Measurements from ENCODE around the gene YIPF2.

YIPF2 gene

DNA sequence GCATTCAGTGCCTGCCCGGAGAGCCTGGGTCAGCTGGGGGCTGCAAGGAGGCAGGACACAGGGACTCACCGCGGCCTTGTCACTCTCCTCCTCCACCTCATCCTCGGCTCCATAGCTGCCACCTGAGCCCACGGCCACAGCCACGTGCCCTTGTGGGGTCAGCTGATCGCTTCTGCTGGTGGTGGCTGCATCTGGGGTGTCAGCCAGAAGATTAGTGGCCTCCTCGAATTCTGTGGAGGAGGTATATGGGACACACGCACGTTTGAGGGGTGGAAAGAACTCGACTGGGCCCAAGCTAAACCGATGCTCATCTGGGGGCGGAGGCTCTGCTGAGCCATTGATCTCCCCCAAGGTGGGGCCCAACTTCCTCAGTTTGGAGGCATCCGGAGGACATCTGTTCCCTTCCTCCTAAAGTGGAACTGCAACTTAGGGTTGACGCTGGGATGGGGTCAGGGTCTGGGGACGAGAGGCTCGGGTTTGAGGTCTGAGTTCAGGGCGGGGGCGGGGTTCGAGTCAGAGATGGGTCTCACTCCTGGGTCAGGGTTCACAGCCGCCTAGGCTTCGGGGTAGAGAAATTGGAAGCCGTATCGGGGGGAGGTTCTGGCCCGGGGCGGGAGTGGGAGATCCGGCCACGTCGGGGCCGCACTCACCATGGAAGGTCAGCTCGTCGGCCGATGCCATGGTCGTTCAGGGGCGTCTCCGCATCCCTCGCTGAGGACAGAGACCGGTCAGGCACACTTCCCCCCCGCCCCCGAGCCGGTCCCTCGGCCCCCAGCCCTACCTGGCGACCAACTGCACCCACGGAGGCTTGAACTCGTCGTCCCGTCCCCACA is 493 bp downstream of the YIPF2 start:
- TF ChIP-seq, protein P1, sequence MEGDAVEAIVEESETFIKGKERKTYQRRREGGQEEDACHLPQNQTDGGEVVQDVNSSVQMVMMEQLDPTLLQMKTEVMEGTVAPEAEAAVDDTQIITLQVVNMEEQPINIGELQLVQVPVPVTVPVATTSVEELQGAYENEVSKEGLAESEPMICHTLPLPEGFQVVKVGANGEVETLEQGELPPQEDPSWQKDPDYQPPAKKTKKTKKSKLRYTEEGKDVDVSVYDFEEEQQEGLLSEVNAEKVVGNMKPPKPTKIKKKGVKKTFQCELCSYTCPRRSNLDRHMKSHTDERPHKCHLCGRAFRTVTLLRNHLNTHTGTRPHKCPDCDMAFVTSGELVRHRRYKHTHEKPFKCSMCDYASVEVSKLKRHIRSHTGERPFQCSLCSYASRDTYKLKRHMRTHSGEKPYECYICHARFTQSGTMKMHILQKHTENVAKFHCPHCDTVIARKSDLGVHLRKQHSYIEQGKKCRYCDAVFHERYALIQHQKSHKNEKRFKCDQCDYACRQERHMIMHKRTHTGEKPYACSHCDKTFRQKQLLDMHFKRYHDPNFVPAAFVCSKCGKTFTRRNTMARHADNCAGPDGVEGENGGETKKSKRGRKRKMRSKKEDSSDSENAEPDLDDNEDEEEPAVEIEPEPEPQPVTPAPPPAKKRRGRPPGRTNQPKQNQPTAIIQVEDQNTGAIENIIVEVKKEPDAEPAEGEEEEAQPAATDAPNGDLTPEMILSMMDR (IDR thresholded peaks at IDR 0.05; ENCODE audit: low read depth, low read length), result no peak
- DNase-seq (ENCODE audit: extremely low read depth, low read depth), result no peak

DNA sequence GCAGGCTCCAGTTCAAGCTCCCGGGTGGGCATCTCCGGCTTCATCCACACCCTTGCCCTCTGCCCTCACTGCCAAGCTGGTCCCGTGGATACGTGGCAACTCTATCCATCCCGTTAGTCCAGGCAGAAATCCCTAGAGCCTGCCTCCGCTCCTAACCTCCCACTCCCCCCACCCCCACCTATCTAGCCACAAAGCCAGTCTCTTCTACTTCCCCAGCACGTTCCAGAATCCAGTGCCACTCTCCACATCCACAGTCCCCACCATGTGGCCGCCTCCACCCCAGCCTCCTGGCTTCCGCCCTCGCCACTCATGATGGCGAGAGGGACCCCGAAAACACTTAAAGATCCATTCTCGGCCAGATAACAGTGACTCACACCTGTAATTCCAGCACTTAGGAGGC is 3.8 kb downstream of the YIPF2 start:
- TF ChIP-seq, protein P1 (IDR thresholded peaks at IDR 0.05; ENCODE audit: low read depth, low read length), result no peak
- no peak for DNase-seq (ENCODE audit: extremely low read depth, low read depth)

DNA sequence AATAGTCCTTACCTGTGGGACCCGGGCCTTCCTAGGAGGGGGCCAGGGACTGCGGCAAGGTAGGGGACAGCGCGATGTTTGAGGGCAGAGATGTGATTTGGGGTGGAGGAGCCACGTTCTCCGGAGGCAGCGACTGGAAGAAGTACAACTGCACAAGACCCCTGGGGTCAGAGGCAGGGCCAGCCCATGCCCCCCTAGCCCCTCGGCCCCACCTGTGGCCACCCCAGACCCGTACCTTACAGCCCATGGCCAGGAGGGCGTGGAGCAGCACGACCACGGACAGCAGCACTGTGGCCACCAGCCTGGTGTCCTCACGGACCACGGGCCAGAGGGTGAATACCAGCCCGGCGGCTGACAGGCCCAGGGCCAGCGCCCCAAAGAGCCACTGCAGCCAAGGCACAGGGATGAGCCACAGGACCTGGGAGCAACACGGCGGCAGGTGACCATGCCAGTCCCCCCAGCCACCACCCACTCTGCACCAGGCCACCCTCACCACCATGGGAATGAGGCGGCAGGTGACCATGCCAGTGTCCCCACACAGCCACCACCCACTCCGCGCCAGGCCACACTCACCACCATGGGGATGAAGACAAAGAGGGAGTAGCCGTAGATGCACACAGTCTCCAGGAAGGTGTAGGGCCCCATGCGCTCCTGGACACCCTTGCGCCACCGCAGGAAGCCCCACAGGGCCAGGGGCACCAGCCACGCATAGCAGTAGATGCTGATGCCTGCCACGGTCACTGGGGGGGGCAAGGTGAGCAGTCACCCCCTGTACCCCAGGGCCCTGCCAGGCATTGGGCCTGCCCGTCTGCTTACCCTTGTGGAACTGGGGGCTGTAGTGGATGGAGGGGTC is 5.0 kb downstream of the YIPF2 start:
- no peak for DNase-seq (ENCODE audit: extremely low read depth, low read depth)

DNA sequence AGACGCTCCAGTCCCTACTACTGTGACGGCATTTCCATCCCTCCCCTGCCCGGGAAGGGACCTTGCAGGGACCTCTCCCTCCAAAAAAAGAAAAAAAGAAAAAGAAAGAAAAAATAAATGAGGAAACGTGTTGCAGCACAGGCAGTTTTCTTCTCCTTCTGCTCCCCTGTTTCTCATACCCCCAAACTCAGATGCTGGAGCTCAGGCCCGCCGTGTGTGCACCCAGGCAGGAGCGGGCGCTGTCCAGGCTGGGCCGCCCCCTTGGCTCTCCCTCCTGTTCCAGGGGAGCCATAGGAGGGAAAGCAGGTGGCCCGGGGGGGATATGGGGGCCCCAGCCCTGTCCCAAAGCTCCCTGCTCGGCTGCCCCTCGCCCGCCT is 5.8 kb downstream of the YIPF2 start:
- TF ChIP-seq, protein P1 (IDR thresholded peaks at IDR 0.05; ENCODE audit: low read depth, low read length), result no peak
- DNase-seq (ENCODE audit: extremely low read depth, low read depth), result no peak

More for the DNA sequence above, 5.0 kb downstream of the YIPF2 start:
- TF ChIP-seq, protein P1 (IDR thresholded peaks at IDR 0.05; ENCODE audit: low read depth, low read length), result no peak

DNA sequence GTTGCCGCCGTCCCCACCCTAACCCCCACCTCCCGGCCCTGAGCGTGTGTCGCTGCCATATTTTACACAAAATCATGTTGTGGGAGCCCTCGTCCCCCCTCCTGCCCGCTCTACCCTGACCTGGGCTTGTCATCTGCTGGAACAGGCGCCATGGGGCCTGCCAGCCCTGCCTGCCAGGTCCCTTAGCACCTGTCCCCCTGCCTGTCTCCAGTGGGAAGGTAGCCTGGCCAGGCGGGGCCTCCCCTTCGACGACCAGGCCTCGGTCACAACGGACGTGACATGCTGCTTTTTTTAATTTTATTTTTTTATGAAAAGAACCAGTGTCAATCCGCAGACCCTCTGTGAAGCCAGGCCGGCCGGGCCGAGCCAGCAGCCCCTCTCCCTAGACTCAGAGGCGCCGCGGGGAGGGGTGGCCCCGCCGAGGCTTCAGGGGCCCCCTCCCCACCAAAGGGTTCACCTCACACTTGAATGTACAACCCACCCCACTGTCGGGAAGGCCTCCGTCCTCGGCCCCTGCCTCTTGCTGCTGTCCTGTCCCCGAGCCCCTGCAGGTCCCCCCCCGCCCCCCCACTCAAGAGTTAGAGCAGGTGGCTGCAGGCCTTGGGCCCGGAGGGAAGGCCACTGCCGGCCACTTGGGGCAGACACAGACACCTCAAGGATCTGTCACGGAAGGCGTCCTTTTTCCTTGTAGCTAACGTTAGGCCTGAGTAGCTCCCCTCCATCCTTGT is 6.4 kb downstream of the YIPF2 start:
- no peak for DNase-seq (ENCODE audit: extremely low read depth, low read depth)

DNA sequence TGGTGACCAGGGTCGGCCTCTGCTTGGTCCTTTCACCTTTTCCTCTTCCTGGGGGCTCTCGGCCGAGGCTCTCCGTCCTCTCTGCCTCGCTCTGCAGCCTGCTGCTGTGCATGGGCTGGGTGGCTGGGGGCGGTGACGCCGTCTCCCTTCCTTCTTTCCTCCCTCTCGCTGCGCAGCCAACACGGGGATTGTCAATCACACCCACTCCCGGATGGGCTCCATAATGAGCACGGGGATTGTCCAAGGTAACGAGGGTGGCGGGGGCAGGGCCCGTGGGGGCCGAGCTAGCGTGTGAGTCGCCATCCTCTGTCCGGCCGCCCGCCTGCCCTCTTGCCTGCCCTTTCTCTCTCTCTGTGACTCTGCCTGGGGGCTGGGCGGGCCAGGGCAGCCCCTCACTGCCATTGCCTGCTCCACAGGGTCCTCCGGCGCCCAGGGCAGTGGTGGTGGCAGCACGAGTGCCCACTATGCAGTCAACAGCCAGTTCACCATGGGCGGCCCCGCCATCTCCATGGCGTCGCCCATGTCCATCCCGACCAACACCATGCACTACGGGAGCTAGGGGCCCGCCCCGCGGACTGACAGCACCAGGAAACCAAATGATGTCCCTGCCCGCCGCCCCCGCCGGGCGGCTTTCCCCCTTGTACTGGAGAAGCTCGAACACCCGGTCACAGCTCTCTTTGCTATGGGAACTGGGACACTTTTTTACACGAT is 7.1 kb downstream of the YIPF2 start:
- no peak for DNase-seq (ENCODE audit: extremely low read depth, low read depth)
- TF ChIP-seq, protein P1 (IDR thresholded peaks at IDR 0.05; ENCODE audit: low read depth, low read length), result no peak

More for the DNA sequence above, 6.4 kb downstream of the YIPF2 start:
- TF ChIP-seq, protein P1 (IDR thresholded peaks at IDR 0.05; ENCODE audit: low read depth, low read length), result no peak

Measured in AG09319 (cell line).